WTC11 (cell line): ENCODE measurements around the gene NECTIN1. TPM values are rescaled to one million over a fixed set of nuclear protein-coding genes. Genes with fewer than 3 reads are reported as not detected.

Source experiments
- ATAC-seq: fragments of 200-7000 bp; cut with Tn5 transposase; 2 replicates; pipeline ENCODE4 v1.10.0; 2021; ENCODE audit warnings: mild to moderate bottlenecking, moderate library complexity
- CTCF ChIA-PET: fragments of 300-600 bp; sonication (Branson Sonifier 250); formaldehyde crosslinking; loops from one replicate; lab custom pipeline; 2021; ENCODE audit warnings: antibody characterized with exemption; lab: Charles Lee
- POLR2A ChIA-PET: fragments of 350-600 bp; sonication (Branson Sonifier 250); formaldehyde crosslinking; loops from one replicate; lab custom pipeline; 2021; ENCODE audit warnings: antibody characterized with exemption; lab: Charles Lee
- DNase-seq: peaks from one replicate; pipeline ENCODE4 v3.0.0; 2021; ENCODE audit warnings: low spot score
- H3K27ac Mint-ChIP-seq: 2 replicates; pipeline ENCODE4 v1.8.0; 2021; ENCODE audit warnings: mixed read lengths
- H3K27me3 Mint-ChIP-seq: 2 replicates; pipeline ENCODE4 v1.8.0; 2021; ENCODE audit warnings: low read depth, mild to moderate bottlenecking, moderate library complexity, mixed read lengths
- H3K36me3 Mint-ChIP-seq: 2 replicates; pipeline ENCODE4 v1.8.0; 2021; ENCODE audit warnings: mixed read lengths
- H3K4me1 Mint-ChIP-seq: 2 replicates; pipeline ENCODE4 v1.8.0; 2022; ENCODE audit warnings: mixed read lengths
- H3K4me3 Mint-ChIP-seq: 2 replicates; pipeline ENCODE4 v1.8.0; 2021; ENCODE audit warnings: mild to moderate bottlenecking, moderate library complexity, mixed read lengths
- H3K9me3 Mint-ChIP-seq: 2 replicates; pipeline ENCODE4 v1.8.0; 2021; ENCODE audit warnings: mixed read lengths
- AFF4 ChIP-seq: sonication (generic); formaldehyde crosslinking; IDR thresholded peaks from 2 replicates; pipeline ENCODE4 v1.8.1; 2023; ENCODE audit warnings: mild to moderate bottlenecking, missing genetic modification reagents, borderline replicate concordance
- CBFB ChIP-seq: sonication (generic); formaldehyde crosslinking; IDR thresholded peaks from 2 replicates; pipeline ENCODE4 v1.8.1; 2022; ENCODE audit warnings: mild to moderate bottlenecking, low read depth, missing genetic modification reagents
- CREB1 ChIP-seq: sonication (generic); formaldehyde crosslinking; IDR thresholded peaks from 2 replicates; pipeline ENCODE4 v1.8.0; 2023; ENCODE audit warnings: mild to moderate bottlenecking, missing genetic modification reagents
- E2F1 ChIP-seq: sonication (generic); formaldehyde crosslinking; IDR thresholded peaks from 2 replicates; pipeline ENCODE4 v1.8.0; 2022; ENCODE audit warnings: mild to moderate bottlenecking, missing genetic modification reagents
- ESRRA ChIP-seq: sonication (generic); formaldehyde crosslinking; IDR thresholded peaks from 2 replicates; pipeline ENCODE4 v1.8.1; 2022; ENCODE audit warnings: mild to moderate bottlenecking, missing genetic modification reagents, borderline replicate concordance
- JAZF1 ChIP-seq: fragments of 250-450 bp; sonication (Bioruptor Pico); IDR thresholded peaks from 2 replicates; pipeline ENCODE4 v1.9.0; 2021; ENCODE audit warnings: moderate library complexity, mild to moderate bottlenecking, inconsistent platforms
- NFE2L1 ChIP-seq: sonication (generic); formaldehyde crosslinking; IDR thresholded peaks from 2 replicates; pipeline ENCODE4 v1.8.1; 2023; ENCODE audit warnings: missing genetic modification reagents
- NR2C2 ChIP-seq: sonication (generic); formaldehyde crosslinking; IDR thresholded peaks from 2 replicates; pipeline ENCODE4 v1.8.0; 2022; ENCODE audit warnings: mild to moderate bottlenecking, missing genetic modification reagents
- NR3C1 ChIP-seq: sonication (generic); formaldehyde crosslinking; conservative IDR thresholded peaks from 2 replicates; pipeline ENCODE4 v1.8.1; 2023; ENCODE audit warnings: low read depth, mild to moderate bottlenecking, missing genetic modification reagents
- PRDM15 ChIP-seq: sonication (generic); formaldehyde crosslinking; IDR thresholded peaks from 2 replicates; pipeline ENCODE4 v1.8.0; 2022; ENCODE audit warnings: missing genetic modification reagents
- PREB ChIP-seq: sonication (generic); formaldehyde crosslinking; IDR thresholded peaks from 2 replicates; pipeline ENCODE4 v1.8.1; 2022; ENCODE audit warnings: mild to moderate bottlenecking, missing genetic modification reagents, moderate library complexity, borderline replicate concordance
- RELA ChIP-seq: sonication (generic); formaldehyde crosslinking; IDR thresholded peaks from 2 replicates; pipeline ENCODE4 v1.8.1; 2022; ENCODE audit warnings: missing genetic modification reagents, mild to moderate bottlenecking, borderline replicate concordance
- SMAD4 ChIP-seq: sonication (generic); formaldehyde crosslinking; IDR thresholded peaks from 2 replicates; pipeline ENCODE4 v1.8.0; 2022; ENCODE audit warnings: mild to moderate bottlenecking, missing genetic modification reagents
- SP1 ChIP-seq: sonication (generic); formaldehyde crosslinking; conservative IDR thresholded peaks from 2 replicates; pipeline ENCODE4 v1.8.1; 2022; ENCODE audit warnings: missing genetic modification reagents
- STAT6 ChIP-seq: sonication (generic); formaldehyde crosslinking; conservative IDR thresholded peaks from 2 replicates; pipeline ENCODE4 v1.8.1; 2023; ENCODE audit warnings: mild to moderate bottlenecking, low read depth, missing genetic modification reagents, moderate library complexity
- TEAD1 ChIP-seq: sonication (generic); formaldehyde crosslinking; IDR thresholded peaks from 2 replicates; pipeline ENCODE4 v1.8.0; 2022; ENCODE audit warnings: mild to moderate bottlenecking, missing genetic modification reagents
- TP53 ChIP-seq: sonication (generic); formaldehyde crosslinking; IDR thresholded peaks from 2 replicates; pipeline ENCODE4 v1.8.1; 2023; ENCODE audit warnings: mild to moderate bottlenecking, missing genetic modification reagents
- ZMAT4 ChIP-seq: fragments of 250-450 bp; sonication (Bioruptor Pico); IDR thresholded peaks from 2 replicates; pipeline ENCODE4 v1.9.0; 2021; ENCODE audit warnings: mild to moderate bottlenecking
- ZNF219 ChIP-seq: sonication (generic); formaldehyde crosslinking; IDR thresholded peaks from 2 replicates; pipeline ENCODE4 v1.8.0; 2023; ENCODE audit warnings: missing genetic modification reagents, mild to moderate bottlenecking, borderline replicate concordance
- ZNF263 ChIP-seq: sonication (generic); formaldehyde crosslinking; IDR thresholded peaks from 2 replicates; pipeline ENCODE4 v1.8.1; 2022; ENCODE audit warnings: low read depth, mild to moderate bottlenecking, moderate library complexity, missing genetic modification reagents
- ZSCAN18 ChIP-seq: fragments of 250-450 bp; sonication (Bioruptor Pico); IDR thresholded peaks from 2 replicates; pipeline ENCODE4 v2.1.2; 2022; ENCODE audit warnings: mild to moderate bottlenecking, moderate library complexity
- total RNA-seq: library from RNA; stranded (reverse); gene quantifications from 3 replicates; pipeline ENCODE4 v1.2.3, GENCODE V29; 2021

The NECTIN1 gene
- total RNA-seq, 1 experiment from 2014 or later = 86.2 TPM

GRCh38 chr11:119669487-119669886 is 59.5 kb downstream of the NECTIN1 start:
- no peak for ATAC-seq
- no peak for TF ChIP-seq TP53 (CRISPR knock-in tag)
- no peak for TF ChIP-seq NR2C2 (CRISPR knock-in tag)
- no peak for TF ChIP-seq ESRRA (CRISPR knock-in tag)
- no peak for TF ChIP-seq TEAD1 (CRISPR knock-in tag)
- TF ChIP-seq SMAD4 (CRISPR knock-in tag) = no peak
- TF ChIP-seq PREB (CRISPR knock-in tag) = no peak
- TF ChIP-seq NFE2L1 (CRISPR knock-in tag) = no peak
- no peak for TF ChIP-seq ZMAT4
- TF ChIP-seq ZNF263 (CRISPR knock-in tag) = no peak
- no peak for TF ChIP-seq ZNF219 (CRISPR knock-in tag)
- no peak for TF ChIP-seq E2F1 (CRISPR knock-in tag)
- no peak for TF ChIP-seq NR3C1 (CRISPR knock-in tag)
- TF ChIP-seq JAZF1 = no peak
- TF ChIP-seq SP1 (CRISPR knock-in tag) = no peak
- TF ChIP-seq AFF4 (CRISPR knock-in tag) = no peak
- peaks cover 25% of the 10 kb centered on the region for H3K36me3 Mint-ChIP-seq

GRCh38 chr11:119668676-119669075 is 60.3 kb downstream of the NECTIN1 start:
- Mint-ChIP-seq H3K27ac (no peak overlapping the region), H3K9me3 (no peaks in the 10 kb centered on the region), H3K4me3 (no peak overlapping the region), H3K36me3 (peaks cover 17% of the 10 kb centered on the region), H3K4me1 (peaks cover 18% of the 10 kb centered on the region), H3K27me3 (no peaks in the 10 kb centered on the region)
- CTCF ChIA-PET = interaction anchor here (1.3 kb wide), 1 partner anchor 26 kb away, joined by 4 read pairs; no protein-coding TSS in a partner anchor
- POLR2A ChIA-PET = no interaction called here
- no peak for ATAC-seq
- DNase-seq = no peak
- TF ChIP-seq PRDM15 (CRISPR knock-in tag) = no peak
- no peak for TF ChIP-seq STAT6
- no peak for TF ChIP-seq ZNF263 (CRISPR knock-in tag)
- TF ChIP-seq SP1 (CRISPR knock-in tag) = no peak
- no peak for TF ChIP-seq RELA (CRISPR knock-in tag)
- no peak for TF ChIP-seq ESRRA (CRISPR knock-in tag)
- TF ChIP-seq CREB1 = no peak
- TF ChIP-seq CBFB (CRISPR knock-in tag) = no peak
- no peak for TF ChIP-seq ZSCAN18

More at GRCh38 chr11:119669487-119669886, 59.5 kb downstream of the NECTIN1 start:
- no peak for DNase-seq
- H3K4me3 Mint-ChIP-seq = no peak overlapping the region
- H3K4me1 Mint-ChIP-seq = peaks cover 11% of the 10 kb centered on the region
- no peaks in the 10 kb centered on the region for H3K27me3 Mint-ChIP-seq
- H3K27ac Mint-ChIP-seq = no peak overlapping the region
- ChIA-PET CTCF (interaction anchor here (1.3 kb wide), 1 partner anchor 27 kb away, joined by 4 read pairs; no protein-coding TSS in a partner anchor), POLR2A (no interaction called here)
- H3K9me3 Mint-ChIP-seq = no peaks in the 10 kb centered on the region
